Measurements from ENCODE around the gene PLCL2. TPM values are rescaled to one million over a fixed set of nuclear protein-coding genes. Genes with fewer than 3 reads are reported as not detected.

Gene PLCL2
- total RNA-seq, 1 donor from 2014 or later = 40.2 TPM

DNA sequence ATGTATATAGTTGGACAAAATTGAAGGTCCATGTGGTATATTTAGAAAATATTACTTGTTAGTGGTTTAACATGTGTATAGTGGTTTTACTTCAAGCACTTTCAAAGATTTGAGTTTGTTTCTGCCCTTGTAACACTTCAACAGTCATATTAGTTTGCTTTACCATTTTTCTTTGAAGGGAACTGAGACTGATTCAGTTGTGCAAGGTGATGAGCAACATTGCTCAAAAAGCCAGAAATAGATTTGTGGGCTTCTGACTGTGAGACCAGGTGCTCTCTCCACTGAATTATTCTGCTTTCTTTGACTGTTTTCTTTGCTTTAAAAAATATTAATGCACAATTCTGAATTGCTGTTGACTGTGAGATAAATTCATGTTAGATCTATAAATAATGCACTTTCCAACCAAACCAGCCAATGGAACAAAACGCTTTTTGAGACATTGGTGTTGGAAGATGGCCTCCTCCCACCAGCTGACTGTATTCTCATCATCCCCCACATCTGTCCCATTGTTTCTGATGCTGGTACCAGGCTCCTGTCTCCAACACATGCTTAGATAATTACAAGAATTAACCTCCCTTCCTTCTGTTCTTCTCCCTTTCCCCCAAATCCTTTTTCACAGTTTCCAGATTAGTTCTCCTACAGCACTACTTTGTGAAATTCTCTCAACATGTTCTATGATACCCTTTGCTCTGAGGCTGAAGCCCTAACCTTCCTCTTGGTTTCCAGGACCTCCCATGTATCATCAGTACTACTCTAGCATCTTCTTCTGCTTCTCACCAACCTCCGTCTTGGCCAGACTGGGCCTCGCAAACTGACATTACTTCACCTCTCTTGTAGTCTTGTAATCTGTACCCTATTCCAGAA is 27.9 kb downstream of the PLCL2 start:
- intact Hi-C loops (cut with micrococcal nuclease) = no loop called here

- intact Hi-C loops (cut with micrococcal nuclease) = no loop called here
Observed at GRCh38 chr3:16913264-16913580, 28.5 kb downstream of the PLCL2 start.

DNA sequence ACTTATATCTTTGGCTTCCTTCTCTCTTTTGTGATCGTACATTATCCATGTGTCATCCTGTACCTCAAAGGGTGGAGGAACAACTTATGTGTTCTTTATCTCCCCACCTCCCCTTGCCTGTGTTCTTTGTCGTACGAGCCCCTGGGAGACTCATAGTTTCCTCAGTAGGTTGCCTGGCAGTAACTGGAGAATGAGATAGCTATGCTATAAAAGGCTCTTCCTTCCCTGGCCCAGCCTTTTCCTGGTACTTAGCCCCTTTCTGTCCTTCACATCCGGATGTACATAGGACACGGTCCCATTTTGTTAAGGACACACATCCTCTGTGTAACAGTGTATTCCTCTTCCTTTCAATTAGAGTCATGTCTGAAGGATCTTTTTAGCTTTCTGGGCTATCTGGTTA is 32.1 kb downstream of the PLCL2 start:
- intact Hi-C loops (cut with micrococcal nuclease) = no loop called here

DNA sequence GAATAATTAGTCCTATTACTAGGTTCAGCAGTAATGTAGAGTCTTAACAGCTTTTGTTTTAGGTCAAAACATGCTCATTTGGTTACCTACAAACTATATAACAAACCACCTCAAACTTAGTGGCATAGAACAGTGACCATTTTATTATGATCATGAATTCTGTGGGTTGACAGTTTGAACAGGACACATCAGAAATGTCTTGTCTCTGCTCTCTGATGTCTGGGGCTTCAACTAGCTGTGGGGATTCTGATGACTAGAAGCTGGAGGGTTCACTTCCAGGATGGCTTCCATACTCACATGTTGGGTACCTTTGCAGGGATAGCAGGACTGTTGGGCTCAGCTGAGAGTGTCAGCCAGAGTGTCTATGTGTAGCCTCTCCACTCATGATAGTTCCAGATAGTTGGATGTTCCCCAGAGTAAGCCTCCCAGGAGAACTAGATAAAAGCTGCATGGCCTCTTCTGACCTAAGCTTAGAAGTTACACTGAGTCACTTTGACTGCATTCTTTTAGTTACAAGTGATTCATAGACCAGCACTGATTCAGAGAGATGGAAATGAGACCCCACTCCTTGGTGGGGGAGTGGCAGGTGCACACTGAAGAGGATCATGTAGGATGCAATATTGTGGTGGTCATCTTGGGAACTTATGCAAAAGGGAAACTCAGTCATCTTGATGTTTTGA is 32.6 kb downstream of the PLCL2 start:
- intact Hi-C loops (cut with micrococcal nuclease) = no loop called here

DNA sequence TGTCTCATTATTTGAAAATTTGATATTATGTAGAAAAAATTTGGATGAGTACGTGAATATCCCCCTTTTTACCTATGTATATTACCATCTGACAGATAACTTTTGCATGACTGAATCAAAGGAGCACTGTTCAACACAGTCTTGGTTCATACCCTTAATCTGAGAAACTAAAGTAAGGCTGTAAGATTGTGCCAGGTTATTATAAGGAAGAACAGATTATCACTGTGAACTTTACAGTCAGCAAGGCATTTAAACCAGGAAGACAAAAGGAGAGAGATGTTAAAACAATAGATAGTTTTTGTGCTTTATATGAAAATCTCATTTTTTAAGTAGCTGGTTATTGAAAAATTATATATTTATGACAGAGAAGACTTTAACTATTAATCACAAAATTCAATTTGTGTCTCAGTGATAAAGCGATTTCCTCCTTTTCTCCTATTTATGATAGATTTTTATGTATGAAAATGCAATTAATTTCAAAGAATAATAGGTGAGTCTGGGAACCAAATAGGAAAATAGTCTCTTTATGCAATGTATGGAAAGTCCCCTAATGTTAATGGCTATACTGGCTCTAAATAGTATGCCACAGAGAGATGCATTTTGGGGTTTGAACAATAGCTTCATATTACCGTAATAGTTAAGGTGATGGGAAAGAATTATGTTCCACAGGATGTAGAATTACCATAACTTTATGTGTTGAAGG is 33.4 kb downstream of the PLCL2 start:
- intact Hi-C loops (cut with micrococcal nuclease) = no loop called here

GRCh38 chr3:16918683-16919025 is 33.9 kb downstream of the PLCL2 start:
- intact Hi-C loops (cut with micrococcal nuclease) = no loop called here

DNA sequence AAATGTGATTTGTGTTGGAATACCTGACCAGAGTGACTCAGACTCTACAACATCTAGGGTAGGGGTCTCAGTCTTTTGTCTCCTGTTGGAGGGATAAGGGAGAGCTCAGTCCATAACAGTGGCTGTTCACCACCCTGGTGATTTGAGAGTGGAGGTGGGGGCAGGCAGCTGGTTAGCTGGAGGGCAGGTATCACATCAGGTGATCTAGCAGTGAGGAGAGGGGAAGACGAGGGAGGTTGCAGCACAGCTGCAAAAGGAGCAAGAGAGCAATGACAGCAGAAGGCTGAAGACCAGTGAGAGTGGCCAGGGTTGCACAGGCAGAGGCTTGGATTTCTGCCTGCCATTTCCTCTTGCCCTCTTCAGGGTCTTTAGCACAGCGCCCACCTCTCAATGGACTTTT is 38.4 kb downstream of the PLCL2 start:
- intact Hi-C loops (cut with micrococcal nuclease) = no loop called here

GRCh38 chr3:16927485-16927884 is 42.7 kb downstream of the PLCL2 start:
- intact Hi-C loops (cut with micrococcal nuclease) = no loop called here

DNA sequence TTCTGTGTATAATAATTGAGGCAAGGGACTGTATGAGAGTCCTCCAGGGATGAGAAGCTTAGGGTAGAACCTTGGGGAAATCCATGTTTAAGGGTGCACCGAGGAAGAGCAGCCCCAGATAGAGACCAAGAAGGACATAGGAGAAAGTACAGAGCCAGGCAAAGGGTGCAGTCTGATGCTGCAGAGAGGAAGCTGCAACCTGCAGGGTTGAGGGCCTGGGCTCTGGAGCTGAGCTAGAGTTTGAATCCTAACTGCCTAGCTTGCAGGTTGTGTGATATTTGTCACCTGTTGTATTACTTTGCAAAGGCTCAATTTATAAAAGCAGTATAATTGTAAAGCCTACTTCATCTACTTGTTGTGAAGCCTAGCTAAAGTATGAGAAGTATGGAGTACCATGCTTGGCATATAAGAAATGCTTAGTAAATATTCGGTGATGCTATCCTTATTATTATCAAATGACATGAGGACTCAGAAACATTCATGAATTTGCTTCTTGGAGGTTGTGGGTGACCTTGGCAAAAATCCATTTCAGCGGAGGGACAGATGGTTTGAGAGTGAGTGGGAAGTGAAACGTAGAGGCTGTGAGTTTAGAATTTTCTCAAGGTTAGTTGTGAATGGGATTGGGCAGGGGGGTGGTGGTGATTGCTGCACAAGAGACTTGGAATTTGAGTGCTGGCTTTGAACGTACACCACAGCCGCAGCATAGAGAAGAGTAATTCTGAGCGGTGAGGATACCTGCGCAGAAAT is 43.8 kb downstream of the PLCL2 start:
- intact Hi-C loops (cut with micrococcal nuclease) = no loop called here

- intact Hi-C loops (cut with micrococcal nuclease) = no loop called here
Observed at GRCh38 chr3:16929311-16929710, 44.6 kb downstream of the PLCL2 start.

DNA sequence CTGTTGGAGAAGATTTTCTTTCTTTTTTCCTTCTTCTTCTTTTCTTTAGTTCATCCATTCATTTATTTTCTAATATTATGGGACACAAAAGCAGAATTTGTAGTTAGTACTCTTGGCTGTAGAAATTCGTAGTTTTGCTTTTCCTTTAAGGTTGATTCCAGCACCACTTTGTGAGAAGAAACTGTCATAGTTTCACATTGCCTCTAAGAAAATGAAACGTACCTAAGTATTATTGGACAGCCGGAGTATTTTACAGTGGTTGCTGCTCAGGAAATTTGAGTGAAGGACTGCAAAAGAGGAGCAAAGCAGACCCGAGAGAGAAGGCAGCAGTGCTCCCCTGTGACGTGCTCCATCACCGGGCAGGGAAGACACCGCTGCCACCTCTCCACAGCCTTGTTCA is 48.1 kb downstream of the PLCL2 start:
- intact Hi-C loops (cut with micrococcal nuclease) = loop anchor here (2.0 kb wide), 1 partner anchor 300 kb away; no protein-coding TSS in a partner anchor

DNA sequence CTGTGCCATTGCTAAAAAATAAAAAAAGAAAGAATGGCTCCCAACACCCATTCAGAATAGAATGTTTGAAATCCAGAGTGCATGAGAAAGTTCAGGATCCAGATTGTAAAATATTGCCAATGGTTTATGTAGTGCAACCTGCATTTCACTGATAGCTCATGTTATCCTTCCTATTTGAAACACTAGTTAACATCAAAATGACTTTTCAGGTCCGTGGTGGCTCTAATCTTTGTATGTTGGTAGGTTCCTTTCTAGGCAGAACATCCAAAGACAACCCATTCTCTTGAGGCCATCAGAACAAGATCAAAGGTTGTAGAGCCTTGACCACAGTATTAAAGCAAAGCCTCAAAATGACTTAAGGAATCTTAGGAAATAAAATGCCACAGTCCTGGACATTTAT is 51.0 kb downstream of the PLCL2 start:
- intact Hi-C loops (cut with micrococcal nuclease) = no loop called here

DNA sequence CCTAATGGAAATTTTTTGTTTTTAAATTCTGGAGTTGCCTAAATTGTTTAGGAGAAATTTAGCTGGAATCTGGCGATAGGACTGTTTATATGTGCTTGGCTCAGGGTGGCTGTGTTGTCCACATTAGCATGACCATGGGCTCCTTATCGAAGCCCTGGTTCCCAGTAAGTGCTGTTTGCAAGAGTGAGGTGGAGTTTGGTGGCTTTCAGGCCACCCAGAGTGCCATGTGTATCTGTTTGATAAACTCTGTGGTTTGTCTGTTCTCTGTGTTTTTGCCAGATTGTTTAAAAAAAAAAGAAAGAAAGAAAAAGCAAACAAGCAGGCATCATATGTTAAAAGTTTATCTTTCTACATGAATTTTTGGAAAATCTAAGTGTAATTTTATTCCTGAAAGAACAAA is 51.5 kb downstream of the PLCL2 start:
- intact Hi-C loops (cut with micrococcal nuclease) = no loop called here

DNA sequence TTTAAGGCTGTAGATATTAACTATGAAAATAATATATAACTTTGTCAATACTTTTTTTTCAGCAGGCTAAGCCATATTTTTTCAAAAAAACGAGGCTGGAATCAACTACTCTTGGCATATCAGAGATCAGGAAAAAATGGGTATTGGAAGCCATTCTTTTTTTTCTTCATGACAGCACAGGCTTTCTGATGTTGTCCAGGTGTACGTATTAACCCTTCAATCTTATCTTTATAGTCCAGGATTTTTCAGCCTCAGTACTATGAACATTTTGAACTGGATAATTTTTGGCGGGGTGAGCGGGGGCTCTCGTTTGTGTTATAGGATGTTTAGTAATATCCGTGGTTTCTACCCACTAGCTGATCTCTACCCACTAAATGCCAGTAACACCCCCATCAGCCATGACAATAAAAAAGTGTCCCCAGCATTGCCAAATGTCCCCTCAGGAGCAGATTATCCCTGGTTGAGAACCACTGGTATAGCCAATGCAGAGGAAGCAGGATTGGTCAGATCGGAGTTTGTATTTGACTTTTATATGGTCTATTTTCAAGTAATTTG is 52.0 kb downstream of the PLCL2 start:
- intact Hi-C loops (cut with micrococcal nuclease) = no loop called here

DNA sequence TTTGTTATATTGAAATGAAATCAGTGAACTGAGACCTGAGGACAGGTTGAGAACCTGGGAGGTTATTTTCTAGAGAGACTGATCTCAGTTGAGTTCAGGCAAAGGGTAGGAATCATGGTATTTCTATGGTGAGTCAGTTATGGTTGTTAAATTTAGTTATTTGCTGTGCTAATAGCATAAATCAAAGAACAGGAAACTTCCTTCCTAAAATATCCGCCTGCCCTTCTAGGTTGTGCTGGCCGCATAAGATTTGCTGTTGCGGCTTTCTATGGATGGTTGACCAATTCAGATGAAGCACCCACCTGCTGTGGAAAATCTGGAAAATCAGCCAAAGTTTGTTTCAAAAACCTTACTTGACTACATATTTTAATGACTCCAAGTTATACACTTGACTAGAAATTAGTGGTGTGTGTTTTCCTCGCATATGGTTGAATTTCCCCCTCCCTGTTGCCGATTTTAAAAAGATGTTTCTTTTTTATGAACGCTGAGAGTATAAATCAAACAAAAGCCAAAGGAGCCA is 52.6 kb downstream of the PLCL2 start:
- intact Hi-C loops (cut with micrococcal nuclease) = no loop called here

DNA sequence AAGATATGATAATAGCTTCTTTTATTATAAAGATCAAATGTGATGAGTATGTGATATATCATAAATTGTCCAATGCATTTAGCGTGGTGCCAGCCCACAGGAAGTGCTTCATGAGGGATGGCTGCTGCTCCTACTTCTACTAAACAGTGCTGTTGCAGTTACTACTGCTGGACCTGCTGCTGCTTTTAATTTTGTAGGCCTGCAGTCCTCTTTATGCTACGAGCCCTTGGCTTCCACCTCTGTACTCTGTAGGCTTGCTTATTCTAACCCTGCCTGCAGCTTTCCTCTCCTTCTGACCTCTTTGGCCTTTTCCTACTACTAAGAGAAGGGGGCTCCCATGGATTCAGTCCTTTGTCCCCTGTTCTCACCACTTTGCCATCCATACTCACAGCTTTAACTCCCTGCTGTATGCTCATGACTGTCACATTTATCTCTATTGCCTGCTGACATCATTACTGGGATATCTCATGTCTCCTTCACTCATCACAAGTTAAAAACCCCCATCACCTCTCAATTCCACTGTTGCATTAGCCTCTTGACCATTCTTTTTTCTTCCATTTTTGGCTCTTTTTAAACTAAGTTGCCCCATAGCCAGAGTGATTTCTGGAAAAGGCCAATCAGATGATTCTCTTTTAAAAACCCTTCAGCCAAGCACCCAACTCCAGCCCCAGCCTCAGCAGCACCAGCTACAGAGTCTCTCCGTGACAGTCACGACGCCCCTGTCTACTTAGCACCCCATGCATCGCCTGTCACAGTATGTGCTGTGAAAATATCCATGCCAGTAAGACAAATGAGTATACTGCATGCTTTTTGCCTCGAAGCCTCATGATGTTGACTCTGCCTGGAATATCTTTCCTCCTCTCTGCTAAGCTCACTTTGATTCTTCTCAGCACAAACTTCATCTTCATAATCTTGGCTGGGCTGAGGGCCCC is 56.3 kb downstream of the PLCL2 start:
- intact Hi-C loops (cut with micrococcal nuclease) = no loop called here

- intact Hi-C loops (cut with micrococcal nuclease) = no loop called here
Observed at GRCh38 chr3:16942955-16943354, 58.2 kb downstream of the PLCL2 start.

GRCh38 chr3:16943857-16944256 is 59.1 kb downstream of the PLCL2 start:
- intact Hi-C loops (cut with micrococcal nuclease) = no loop called here

DNA sequence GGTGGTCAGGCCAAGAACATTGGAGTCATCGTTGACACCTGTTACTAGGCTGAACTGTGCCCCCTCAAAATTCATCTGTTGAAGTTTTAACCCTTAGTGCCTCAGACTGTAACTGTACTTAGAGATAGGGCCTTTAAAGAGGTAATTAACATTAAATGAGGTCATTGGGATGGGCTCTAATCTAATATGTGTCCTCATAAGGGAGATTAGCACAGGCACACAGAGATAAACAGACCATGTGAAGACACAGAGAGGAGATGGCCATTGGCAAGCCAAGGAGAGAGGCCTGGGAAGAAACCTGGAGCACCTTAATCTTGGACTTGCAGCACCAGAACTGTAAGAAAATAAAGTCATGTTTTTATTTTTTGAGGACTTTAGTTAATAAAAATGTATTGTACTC is 59.6 kb downstream of the PLCL2 start:
- intact Hi-C loops (cut with micrococcal nuclease) = no loop called here

DNA sequence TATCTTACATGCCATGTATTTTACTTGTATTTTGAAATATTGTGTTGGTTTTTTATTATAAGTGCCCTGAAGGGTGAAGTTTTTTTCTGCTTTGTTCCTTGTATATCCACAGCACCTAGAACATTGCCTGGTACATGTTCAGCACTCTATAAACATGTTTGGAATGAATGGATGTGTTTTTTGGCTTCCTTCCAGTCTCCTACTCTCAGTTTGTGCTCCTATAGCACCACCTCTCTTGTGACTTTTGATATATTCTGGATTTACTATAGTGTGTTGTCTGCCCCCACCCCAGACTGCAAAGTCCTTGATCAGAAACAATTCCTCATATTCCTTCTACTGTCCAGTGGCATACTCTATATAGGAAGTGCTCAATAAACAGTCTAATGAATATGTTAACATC is 60.6 kb downstream of the PLCL2 start:
- intact Hi-C loops (cut with micrococcal nuclease) = no loop called here
